ENCODE results near the gene ZNF12. TPM values are rescaled to one million over a fixed set of nuclear protein-coding genes. Genes with fewer than 3 reads are reported as not detected.

The ZNF12 gene
- total RNA-seq, 4 donors from 2014 or later, result 20.5 to 32.2 (median 24.9) TPM

- no peaks in the 10 kb centered on the region for H3K4me1 ChIP-seq
- peaks cover 0 to 3% (median 0%) of the 10 kb centered on the region in 4 donors for H3K9me3 ChIP-seq
- no peak overlapping the region for H3K27ac ChIP-seq
- DNase-seq, result no peak
- H3K27me3 ChIP-seq, result no peaks in the 10 kb centered on the region
- peaks cover 0 to 37% (median 0%) of the 10 kb centered on the region in 3 donors for H3K36me3 ChIP-seq
- no peak for TF ChIP-seq CTCF (IDR thresholded peaks at IDR 0.05)
- TF ChIP-seq POLR2A (IDR thresholded peaks at IDR 0.05), result no peak
- no peak overlapping the region for H3K4me3 ChIP-seq
Observed at GRCh38 chr7:6656413-6656812, 50.3 kb downstream of the ZNF12 start.

DNA sequence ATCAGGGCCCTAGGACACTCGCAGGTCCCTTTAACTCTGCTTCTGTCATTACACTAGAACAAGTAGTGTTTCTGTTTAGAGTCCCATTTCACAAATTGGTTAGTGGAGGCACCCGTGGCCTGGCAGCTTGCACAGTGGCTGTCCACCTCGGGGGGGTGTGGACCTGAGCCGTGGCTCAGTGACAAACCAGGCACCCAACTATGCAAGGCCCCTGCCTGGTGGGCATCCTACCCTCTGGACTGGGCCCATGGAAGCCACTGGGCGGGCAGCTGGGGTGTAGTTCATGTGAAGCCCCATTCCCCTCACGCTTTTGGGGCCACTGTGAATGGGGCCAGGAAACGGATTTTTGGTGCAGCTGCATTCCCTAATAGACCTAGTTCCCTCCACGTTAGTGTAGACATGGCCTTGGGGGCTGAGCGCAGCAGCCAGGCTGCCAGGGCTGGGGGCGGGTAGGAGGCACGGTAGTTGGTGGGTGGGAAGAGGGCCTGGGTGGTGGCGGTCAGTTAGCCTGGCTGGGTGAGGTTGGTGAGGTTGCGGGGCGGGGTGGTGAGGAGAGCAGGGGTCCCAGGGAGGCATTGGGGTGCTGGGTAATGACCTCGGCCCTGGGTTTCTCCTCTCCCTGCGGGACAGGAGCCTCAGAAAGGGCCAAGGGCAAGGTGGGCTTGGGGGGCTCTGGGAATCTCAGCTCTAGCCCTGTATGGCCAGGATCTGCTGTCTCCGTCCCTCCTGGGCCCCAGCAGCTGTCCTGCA is 50.9 kb downstream of the ZNF12 start:
- peaks cover 0 to 3% (median 0%) of the 10 kb centered on the region in 4 donors for H3K9me3 ChIP-seq
- H3K27ac ChIP-seq, result no peak overlapping the region
- H3K36me3 ChIP-seq, result peaks cover 0 to 43% (median 0%) of the 10 kb centered on the region in 3 donors
- H3K4me1 ChIP-seq, result no peaks in the 10 kb centered on the region
- H3K27me3 ChIP-seq, result no peaks in the 10 kb centered on the region
- TF ChIP-seq CTCF (IDR thresholded peaks at IDR 0.05), result no peak
- no peak for TF ChIP-seq POLR2A (IDR thresholded peaks at IDR 0.05)
- H3K4me3 ChIP-seq, result no peak overlapping the region
- no peak for DNase-seq

DNA sequence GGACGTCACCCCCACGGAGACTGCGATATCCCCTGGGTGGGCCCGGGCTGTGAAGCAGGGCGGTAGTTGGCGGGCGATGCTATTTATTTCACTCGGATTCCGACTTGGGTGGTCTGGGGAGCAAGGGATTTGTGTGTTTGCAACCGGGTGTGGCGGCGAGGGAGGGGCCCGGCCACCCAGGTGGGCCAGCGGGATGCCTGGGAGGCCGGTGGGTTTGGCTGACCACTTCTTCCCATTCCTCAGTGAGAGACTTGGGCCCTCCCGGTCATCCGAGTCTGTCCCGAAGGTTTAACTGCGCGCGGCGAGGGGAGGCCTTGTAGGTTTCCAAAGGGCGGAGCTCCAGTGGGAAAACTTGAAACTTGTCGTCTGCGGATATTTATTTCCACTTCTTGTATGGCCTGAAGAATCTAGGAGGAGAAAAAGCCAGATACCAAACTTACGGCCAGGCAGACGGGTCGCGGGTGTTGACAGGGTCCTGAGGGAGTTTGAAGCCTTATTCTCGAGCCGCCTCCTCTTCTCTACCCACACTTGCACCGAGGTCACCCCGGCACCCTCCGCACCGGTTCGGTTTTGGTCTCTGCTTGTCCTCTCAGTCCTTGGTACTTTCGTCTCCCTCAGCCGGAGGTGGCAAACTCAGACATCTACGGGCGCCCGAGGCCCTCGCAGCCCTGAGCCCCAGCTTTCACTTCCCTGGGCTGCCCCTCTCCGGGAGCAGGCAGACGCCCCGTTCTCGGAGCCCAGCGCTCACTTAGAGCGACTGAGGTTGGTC is 51.7 kb downstream of the ZNF12 start:
- H3K27me3 ChIP-seq, result no peaks in the 10 kb centered on the region
- no peak overlapping the region for H3K4me3 ChIP-seq
- peaks cover 0 to 3% (median 0%) of the 10 kb centered on the region in 4 donors for H3K9me3 ChIP-seq
- TF ChIP-seq CTCF (IDR thresholded peaks at IDR 0.05) (no peak), POLR2A (IDR thresholded peaks at IDR 0.05) (no peak)
- no peaks in the 10 kb centered on the region for H3K4me1 ChIP-seq
- H3K36me3 ChIP-seq, result peaks cover 0 to 50% (median 0%) of the 10 kb centered on the region in 3 donors
- no peak overlapping the region for H3K27ac ChIP-seq
- no peak for DNase-seq

GRCh38 chr7:6654113-6654841 is 52.5 kb downstream of the ZNF12 start:
- Histone ChIP-seq H3K9me3 (peaks cover 0 to 3% (median 0%) of the 10 kb centered on the region in 4 donors), H3K27ac (no peak overlapping the region), H3K36me3 (peaks cover 0 to 57% (median 0%) of the 10 kb centered on the region in 3 donors), H3K4me3 (no peak overlapping the region), H3K27me3 (no peaks in the 10 kb centered on the region), H3K4me1 (no peaks in the 10 kb centered on the region)
- TF ChIP-seq POLR2A (IDR thresholded peaks at IDR 0.05) (no peak), CTCF (IDR thresholded peaks at IDR 0.05) (no peak)
- no peak for DNase-seq
